LoVo (cell line): ENCODE data around the gene LETM1.

Experiments
- DNase-seq: peaks from one replicate; pipeline ENCODE4 v3.0.0-alpha.2; 2016; ENCODE audit warnings: low spot score

The LETM1 gene

DNA sequence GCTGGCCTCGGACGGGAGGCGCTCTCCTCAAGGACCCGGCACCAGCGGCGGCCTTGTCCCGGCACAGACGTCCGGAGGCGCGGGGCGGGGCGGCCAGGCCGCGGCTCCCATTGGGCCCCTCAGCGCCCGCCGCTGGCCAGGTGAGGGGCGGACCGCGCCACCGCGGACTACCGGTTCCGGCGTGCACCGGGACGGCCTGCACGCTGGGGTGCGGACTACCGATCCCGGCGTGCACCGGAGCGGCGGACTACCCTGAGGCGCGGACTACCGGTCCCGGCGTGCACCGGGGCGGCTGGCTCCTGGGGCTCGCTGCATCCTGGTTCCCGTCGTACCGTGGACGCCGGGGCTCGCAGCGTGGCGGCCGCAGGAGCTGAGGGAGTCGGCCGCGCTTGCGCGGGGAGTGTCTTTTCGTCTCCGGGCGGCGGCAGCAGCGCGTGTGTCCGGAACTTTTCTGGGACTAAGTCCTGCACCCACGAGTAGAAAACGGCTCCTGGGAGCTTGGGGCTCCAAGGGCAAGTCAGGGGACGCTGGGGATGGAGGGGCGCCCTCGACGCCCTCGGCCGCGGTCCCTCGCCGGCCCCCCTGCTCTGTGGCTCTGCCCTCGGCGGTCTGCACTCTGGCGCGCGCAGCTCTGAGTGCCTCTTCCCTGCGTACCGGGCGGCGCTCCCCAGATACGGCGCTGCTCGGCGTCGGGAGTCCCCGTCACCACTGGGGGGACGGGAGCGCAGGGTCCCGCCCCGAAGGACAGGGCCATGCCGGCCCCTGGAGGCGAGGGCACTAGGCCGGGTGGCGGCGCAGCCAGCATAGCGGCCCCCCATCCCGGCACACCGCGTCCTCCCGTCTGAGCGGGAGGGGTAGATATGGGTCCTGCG lies at the start of gene LETM1:
LETM1 (minus strand) TSS at position 86 of the 872 bp plus-strand sequence. CDS start 206 bp downstream, outside the sequence.
- peak; percentile 95 for DNase-seq

DNA sequence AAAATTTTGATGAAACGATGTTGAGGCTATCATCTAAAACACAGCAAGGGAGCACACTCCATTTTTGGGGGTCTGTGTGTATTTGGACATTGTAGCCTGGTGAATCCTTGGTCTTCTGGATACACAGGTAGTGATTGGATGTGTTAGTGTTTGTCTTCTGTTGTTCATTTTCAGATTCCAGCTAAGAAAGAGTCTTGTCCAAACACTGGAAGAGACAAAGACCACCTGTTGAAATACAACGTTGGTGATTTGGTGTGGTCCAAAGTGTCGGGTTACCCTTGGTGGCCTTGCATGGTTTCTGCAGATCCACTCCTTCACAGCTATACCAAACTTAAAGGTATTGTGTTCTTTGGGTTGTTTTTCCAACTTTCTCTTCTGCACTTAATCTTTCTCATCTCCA lies 48.1 kb upstream of the LETM1 start:
- DNase-seq = no peak

DNA sequence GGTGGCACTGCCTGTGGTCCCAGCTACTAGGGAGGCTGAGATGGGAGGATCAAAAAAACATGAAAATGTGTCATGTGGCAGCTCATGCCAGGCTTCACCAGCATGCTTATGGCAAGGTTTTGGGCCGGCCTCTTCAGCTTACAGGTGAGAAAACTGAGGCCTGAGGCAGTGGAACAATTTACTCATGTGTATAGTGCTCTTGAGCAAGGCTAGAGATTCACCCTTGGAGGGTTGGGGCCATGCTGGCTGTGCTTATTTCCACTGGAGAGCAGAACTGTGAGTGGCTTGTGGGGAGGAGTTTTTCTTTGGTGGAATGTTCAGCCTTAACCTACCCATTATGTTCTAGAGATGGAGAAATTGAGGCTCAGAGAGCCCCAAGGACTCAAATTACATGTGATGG lies 47.1 kb upstream of the LETM1 start:
- no peak for DNase-seq

DNA sequence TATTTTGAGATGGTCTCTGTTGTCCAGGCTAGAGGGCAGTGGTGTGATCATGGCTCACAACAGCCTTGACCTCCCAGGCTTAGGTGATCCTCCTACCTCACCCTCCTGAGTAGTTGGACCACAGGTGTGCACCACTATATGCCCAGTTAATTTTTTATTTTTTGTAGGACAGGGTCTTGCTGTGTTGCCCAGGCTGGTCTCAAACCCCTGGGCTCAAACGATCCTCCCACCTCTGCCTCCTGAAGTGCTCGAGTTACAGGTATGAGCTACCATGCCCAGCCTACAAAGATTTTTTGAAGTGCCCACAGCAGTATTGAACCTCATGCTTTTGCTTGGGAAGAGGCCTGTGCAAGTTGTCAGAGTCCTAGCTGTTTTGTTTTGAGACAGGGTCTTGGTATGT lies 46.3 kb upstream of the LETM1 start:
- no peak for DNase-seq

DNA sequence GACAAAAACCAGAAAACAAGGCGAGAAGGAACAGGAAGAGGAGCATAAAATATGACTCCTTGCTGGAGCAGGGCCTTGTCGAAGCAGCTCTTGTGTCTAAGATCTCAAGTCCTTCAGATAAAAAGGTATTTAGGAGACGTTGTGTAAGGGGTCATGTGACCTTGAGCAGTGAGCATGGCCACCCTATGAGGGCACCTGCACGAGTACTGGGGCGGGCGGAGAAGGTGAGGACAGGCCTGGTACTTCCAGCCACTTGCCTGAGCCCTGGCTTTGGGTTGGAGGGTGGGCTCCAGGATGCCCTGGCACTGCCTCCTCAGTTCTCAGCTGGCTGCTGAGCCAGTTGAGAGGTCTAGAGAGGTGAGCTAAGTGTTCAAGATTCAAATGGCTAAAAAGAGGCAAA lies 45.2 kb upstream of the LETM1 start:
- DNase-seq = no peak

DNA sequence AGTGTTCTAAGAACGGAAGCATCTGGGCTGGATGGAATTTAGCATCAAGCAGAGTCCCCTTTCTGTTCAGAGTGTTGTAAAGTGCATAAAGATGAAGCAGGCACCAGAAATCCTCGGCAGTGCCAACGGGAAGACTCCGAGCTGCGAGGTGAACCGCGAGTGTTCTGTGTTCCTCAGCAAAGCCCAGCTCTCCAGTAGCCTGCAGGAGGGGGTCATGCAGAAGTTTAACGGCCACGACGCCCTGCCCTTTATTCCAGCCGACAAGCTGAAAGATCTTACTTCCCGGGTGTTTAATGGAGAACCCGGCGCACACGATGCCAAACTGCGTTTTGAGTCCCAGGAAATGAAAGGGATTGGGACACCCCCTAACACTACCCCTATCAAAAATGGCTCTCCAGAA lies 44.7 kb upstream of the LETM1 start:
- DNase-seq = no peak

DNA sequence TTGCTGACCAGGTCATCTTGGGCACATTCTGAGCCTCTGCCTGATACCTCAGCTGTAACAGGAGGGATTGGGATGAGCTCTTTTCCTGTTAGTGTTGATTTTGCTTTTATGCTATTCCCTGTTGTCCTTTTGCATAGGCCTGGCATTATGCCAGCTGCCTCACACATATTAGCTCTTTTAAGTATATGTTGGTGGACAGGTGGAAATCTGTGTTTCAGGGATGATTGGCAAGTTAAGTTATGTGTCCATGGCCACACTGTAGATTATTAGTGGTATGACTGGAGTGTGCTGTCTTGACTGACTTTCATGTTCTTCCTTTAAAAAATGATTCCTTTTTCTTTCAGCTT lies 44.1 kb upstream of the LETM1 start:
- DNase-seq = no peak

DNA sequence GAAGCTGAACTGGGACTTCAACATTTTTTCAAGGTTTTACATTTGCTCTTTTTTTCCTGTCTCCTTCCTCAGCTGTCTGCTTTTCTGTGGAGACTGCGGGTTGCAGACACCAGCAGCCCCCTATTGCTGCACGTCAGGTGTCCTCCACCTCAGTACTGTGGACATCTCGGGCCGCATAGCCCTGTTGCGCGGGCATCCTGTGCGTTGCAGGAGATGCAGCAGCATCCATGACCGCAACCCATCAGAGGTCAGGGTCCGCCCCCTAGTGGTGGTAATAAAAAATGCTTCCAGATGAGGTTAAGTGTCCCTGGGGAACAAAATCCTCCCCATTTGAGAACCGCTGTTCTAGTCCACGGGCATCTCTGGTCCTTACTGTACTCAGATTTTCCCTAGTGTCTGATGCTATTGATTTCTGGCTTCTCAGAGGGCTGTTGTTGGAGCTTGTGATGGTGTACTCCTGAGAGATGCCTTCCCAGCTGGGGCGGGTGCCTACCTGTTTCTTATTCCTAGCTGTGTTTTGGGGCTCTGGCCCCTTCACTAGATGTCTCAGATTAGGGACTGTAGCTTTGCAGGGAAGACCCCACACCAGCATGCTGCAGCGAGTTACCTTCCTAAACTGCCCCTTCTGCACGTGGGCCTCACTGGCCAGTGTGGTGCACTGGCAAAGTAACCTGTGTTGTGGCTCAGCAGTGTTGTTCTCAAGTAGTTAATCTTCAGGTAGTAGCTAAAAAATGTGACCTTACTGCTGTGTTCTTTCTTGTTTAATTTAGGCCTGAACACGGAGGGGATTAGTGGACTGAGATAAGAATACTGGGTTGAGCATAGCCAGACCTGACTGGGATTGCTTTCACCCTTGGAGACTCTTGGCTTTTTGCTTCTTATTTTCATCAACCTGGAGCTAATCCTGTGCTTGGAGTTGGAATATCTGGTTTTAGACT lies 43.5 kb upstream of the LETM1 start:
- DNase-seq = peak; percentile 67

DNA sequence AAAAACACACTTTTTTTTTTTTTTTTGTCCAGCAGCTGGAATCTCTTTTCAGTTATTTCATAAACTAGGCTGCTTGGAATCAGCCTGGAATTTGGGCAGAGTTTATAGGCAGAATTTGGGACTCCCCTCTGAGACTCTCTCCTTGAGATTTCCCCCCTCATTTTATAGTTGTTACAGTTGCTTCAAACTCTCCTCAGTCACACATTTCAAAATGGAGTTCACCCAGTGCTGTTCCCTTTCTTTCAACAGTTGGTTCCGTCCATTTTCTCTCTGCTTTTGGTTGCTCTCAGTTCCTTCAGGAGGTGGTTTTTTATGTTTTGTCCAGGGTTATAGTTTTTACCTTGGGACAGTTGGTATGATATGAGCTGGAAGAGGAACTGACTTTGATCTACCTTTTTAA lies 42.7 kb upstream of the LETM1 start:
- DNase-seq = no peak

DNA sequence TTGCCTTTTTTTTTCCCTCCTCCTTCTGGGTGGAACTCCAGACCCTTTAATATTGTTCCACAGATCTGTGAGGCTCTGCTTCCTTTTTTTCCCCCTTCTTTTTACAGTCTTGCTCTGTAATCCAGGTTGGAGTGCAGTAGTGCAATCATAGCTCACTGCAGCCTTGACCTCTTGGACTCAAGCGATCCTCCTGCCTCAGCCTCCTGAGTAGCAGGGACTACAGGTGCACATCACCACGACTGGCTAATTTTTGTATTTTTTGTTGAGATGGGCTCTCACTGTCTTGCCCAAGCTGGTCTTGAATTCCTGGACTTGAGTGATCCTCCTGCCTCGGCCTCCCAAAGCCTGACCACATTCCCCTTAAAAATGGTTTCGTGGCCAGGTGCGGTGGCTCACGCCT lies 42.1 kb upstream of the LETM1 start:
- DNase-seq = no peak

DNA sequence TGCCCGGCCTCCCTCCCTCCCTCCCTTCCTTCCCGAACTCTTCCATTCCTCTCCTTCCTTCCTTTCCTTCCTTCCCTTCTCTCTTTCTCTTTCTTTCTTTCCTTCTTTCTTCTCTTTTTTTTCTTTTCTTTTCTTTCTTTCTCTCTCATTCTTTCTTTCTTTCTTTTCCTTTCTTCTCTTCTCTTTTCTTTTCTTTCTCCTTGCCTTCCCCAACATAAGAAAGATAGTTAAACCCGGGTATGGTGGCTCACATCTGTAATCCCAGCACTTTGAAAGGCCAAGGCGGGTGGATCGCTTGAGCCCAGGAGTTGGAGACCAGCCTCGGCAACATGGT lies 40.7 kb upstream of the LETM1 start:
- DNase-seq = no peak

DNA sequence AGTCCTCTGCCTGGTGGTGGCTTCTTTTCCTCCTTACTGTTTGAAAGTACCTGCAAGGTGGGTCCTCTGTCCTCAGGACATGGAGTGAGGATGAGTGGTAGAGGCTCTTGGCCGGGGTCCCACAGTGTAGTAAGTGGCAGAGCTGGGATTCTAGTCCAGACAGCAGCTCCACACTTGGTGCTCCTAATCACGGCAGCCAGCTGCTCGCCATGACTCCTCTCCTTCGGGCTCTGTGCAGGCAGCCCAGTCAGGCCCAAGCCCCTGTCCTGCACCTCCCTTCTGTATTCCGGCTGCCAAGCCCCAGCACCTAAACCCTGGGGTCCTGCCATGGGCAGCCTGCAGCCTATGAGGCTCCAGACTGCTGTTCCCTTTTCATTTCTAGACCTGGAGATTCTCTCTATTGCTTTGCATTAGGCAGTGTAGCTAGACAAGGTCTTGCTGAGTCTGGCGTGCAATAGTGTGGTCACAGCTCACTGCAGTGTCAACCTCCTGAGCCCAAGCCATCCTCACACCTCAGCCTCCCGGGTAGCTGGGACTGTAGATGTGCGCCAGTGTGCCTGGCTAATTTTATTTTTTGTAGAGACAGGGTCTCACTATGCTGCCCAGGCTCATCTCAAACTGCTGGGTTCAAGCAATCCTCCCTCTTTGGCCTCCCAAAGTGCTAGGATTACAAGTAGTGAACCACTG lies 40.2 kb upstream of the LETM1 start:
- DNase-seq = no peak

DNA sequence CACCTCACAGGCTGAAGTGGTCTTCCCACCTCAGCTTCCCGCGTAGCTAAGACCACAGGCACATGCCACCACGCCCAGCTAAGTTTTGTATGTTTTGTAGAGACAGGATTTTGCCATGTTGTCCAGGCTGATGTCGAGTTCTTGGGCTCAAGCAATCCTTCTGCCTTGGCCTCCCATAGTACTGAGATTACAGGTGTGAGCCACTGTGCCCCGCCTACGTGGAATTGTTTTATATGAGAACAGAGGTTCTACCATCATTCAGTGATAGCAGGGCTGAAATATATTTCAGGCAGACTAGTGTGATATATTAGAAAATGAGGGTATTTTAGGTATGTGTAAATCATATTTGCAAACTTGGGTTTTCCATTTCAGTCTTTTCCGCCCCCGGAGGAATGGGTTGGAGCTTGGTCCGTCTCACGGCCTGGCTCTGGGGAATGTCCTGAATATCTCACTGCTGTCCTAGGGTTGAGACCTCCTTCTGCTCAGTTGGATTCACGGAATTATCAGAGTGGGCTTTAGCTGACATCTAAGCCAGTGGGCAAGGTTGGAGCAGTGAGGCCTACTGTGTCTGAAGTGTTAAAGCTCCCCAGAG lies 35.1 kb upstream of the LETM1 start:
- DNase-seq = no peak

DNA sequence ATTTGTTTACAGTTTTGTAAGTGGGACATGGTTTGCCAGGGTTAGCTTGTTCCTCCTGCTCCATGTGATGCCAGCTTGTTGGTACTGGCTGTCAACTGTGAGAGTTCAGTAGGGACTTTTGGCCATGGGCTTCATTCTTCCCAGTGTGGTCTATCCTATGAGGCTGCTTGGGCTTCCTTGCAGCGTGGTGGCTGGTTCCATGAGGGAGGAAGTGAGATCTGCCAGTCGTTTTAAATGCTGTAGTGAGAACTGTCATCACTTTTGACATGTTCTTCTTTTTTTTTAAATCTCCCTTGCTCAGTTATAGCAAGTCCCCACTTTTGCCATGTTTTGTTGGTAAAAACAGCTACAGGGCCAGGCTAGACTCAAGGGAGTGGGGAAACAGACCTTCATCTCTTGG lies 31.1 kb upstream of the LETM1 start:
- DNase-seq = no peak

DNA sequence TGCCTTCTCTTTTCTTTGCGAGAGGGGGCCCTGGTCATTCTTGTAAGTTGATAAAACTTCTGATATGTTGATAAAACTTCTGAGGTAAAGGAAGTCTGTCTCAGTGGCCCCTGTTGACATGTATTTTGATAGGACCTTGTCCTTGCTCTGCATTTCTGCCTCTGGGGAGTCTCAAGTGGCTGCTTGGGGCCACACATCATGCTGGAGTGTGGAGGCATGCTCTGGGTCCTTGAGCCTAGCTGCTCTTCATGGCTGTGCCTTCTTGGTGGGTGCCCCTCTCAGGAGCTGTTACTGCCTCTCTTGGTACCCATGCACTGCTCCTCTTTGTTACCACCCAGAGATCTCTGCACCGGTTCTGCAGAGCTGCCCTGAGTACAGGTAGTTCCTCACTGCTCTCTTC lies 29.5 kb upstream of the LETM1 start:
- DNase-seq = no peak

DNA sequence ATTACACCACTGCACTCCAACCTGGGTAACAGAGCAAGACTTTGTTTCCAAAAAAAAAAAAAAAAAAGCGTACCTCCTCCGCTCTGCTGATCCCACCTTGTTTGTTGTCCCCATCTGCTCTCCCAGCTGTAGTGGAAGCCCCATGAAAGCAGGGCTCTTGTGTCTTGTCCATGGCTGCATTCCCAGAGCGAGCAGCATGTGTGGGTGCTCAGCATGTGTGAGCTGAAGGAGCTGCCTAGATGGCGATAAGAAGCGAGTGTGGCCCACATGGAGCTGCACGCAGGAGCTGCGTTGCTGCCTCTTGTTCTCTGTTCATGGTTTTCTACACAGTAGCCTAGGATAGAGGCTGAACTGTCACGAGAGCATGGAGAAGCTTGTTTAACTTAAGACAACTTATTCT lies 27.6 kb upstream of the LETM1 start:
- DNase-seq = no peak

DNA sequence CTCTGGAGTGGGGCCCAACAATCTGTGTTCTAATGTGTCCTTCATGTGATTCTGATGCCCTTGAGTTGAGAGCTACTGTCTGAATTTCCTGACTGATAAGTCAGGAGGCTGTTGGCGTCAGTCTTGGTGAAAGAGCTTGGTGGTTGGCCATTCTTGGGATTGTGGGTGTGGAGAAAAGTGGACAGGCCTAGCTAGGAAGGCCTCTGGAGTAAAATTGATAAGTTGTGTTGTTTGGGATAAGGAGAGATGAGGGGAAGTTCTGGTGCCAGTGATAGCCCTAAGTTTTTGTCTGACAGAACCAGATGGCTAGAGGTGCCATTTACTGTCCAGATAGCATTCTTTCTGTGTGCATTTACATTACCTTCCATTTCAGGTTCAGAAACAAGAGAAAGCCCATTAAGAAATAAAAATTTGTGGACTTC lies 26.9 kb upstream of the LETM1 start:
- no peak for DNase-seq

DNA sequence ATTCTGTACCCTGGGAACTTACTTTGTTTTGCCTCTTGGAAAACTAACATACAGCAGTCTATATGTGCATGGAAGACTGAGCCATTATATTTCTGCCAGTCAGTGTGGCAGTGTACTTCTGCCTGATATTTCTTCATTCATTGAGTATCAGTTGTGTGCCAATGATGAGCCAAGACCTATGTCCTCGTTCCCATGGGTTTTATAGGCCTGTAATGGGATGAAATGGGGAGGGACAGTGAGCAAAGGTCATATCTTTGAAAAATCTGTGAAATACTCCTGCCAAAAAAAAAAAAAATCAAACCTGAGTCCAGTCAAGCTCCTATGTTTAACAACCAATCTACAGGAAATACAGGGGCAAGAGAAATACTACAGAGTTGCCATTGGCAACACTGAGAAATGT lies 24.4 kb upstream of the LETM1 start:
- peak; percentile 47 for DNase-seq

DNA sequence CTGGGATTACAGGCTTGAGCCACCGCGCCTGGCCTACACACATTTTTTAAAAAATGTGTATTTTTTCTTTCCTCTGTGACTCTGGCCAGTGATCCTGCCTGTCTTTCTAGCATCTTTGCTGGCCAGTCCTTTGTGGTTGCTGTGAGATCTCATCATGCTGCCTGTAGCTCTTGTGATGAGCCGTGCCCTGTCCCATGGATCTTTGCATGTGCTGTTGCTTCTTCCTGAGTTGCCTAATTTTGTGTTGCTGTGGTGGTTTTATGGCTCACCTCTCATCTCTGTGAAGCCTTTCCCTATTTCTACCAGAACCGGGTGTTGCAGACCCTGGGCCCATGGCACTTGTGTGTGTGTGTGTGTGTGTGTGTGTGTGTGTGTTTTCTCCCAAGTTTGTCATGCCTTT lies 23.5 kb upstream of the LETM1 start:
- no peak for DNase-seq

DNA sequence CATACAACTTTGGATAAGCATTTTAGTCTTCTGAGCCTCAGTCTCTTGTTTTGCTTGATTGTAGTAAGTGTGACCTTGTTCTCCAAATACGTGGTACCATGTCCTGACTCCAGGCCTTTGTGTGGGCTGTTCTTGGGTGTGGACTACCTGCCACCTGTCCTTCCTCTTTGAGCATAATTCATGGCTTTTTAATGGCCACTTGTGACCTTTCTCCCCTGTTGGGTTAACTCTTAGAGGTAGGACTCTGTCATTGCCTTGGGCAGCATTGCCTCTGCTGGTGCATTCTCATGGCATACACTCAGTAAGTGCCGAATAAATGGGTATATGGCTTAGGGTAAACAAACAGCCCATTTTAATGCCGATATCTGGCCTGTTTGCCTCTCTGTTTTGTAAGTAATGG lies 18.2 kb upstream of the LETM1 start:
- DNase-seq = no peak

DNA sequence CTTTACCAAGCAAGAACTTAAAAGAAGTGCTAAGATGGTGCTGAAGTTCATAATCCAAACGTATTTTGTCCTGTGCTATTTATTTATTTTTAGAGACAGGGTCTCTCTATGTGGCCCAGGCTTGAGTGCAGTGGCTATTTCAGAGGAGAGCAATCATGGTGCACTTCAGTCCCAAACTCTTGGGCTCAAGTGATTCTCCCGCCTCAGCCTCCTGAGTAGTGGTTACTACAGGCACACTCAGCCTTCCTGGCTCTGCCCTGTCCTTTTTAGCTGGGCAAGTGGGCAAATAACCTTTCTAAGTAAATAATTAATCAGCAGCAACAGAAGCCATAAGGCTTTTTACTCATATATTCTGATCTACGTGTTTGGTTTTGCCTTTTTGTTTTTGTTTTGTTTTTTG lies 17.8 kb upstream of the LETM1 start:
- no peak for DNase-seq

DNA sequence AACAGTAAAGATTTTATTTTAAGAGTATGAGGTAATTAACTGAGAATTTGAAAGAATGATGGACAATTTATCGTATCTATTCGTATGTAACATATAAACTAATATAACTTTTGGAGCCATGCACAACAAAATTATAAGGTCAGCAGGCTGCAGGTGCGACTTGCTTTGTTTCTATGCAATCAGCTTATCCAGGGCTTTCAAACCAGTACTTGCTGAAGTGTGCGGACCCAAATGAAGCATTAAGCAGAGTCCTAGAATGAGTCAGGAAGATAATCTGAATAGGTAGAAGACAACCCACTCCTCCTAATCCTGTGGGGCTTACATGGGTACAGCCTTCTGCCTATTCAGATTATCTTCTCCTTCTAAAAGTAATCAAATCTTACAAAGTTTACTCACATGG lies 17.3 kb upstream of the LETM1 start:
- DNase-seq = no peak
